Activated CD4-positive, alpha-beta T cell treated with anti-CD3 and anti-CD28 coated beads for 24 hours (primary cell): ENCODE measurements around the gene RXRG.

Source experiments
- DNase-seq, 2 donors: peaks; one replicate each; pipeline ENCODE4 v3.0.0-alpha.2; 2020; ENCODE audit warnings: low read depth in 2 of 2

The RXRG gene

GRCh38 chr1:165409657-165410358 is 35.1 kb downstream of the RXRG start:
- DNase-seq = no peak

DNA sequence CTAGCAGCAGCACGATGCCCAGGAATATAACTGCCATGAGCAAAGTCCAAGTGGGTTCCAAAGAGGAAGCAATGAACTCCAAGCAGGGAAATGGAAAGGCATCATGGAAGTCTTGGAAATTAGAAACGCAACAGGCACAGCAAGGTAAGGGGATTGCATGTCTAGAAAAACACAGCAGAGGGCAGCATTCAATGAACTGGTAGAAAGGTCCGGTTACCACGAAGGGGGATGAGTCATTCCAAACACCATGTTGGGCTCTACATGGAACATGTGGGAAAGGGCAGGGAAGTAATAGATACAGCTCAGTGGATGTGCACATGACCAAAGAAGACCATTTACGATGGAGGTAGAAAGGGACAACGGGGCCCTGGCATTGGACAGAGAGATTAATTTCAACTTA is 36.4 kb downstream of the RXRG start:
- DNase-seq = no peak

DNA sequence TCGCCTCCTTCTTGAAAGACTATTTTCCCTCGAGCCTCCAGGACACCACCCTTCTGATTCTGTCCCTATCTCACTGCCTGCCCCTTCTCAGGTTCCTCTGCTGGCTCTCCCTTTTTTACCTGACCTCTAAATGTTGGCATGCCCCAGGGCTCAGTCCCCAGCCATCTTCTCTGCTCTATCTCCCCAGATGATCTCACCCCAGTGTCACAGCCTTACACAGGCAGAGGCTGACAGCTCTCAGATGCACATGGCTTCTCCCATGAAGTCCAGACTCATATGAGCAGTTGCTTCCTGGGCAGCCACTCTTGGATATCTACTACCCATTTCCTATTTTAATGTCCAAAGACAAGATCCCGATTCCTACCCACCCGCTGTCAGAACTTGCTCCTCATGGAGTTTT is 37.5 kb downstream of the RXRG start:
- no peak for DNase-seq

DNA sequence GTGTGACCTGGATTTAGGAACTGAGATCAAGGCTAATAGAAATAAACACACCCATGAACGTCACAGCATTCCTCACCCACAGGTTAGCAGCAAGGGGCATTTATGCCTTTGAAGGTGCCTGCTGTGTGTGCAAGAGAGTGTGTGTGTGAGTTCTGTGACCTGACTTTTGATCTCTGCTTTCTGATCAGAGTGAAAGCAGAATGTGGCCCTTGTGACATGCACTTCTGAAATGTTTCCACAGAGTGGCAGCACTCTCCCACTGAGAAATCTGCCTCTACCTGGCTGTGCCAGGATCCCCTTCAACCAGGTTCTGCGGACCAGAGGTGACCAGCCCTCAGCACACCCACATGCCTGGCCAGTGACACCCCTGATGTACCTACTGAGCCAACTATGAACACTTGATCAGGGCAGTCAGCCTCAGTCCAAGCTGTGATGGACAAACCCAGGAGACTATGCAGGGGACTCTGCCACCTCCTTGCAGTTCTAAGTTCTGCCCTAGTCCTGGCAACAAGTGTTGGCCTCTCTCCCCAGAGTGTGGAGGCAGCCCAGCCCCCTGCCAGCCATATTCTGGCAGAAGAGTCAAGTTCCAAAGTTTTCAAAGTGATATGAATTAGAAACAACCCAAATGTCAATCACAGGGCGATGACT is 41.0 kb downstream of the RXRG start:
- peak in 1 of 2 donors; percentile 8 for DNase-seq

DNA sequence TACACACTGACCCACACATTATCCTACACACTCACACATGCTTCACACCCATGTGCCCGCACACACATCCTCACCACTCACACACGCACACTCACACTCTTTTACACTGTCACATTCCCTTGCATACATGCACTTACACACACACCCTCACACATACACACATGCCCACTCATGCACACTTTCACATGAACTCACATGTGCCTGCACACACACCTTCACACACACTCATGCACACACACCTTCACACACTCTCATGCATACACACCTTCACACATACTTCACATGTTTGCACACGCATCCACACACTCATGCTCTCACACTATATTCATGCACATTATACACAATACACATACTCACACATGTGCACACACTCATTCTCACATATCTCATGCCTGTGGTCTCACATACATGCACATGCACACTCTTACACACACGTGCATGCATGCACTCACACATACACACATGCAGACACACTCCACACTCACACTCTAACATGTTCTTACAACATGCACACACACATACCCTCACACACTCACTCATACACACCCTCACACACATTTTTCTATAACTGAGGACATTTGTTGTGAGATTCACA is 42.3 kb downstream of the RXRG start:
- DNase-seq = no peak

GRCh38 chr1:165397944-165398343 is 47.0 kb downstream of the RXRG start:
- DNase-seq = no peak

GRCh38 chr1:165395901-165396300 is 49.0 kb downstream of the RXRG start:
- DNase-seq = no peak

GRCh38 chr1:165395478-165395877 is 49.4 kb downstream of the RXRG start:
- no peak for DNase-seq

GRCh38 chr1:165392634-165393571 is 52.0 kb downstream of the RXRG start:
- DNase-seq = peak; percentile 75 to 79

DNA sequence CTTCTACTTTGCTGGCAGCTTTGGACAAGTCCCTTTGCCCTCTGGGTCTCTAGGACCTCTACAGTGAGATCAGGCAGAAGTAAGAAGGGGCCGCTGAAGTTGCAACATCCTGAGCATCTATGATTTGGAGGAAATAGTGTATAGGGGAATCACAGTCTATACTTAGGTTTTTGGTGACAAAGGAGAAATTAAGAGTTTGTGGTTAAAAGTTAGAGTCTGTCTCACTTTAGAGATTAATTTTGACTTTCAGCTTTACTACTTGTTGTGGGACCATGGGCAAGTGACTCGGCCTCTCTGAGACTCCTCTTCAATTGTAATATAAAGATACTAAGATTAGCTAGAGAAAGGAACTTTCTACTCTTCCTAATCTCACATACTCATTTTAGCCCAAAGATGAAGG is 55.3 kb downstream of the RXRG start:
- DNase-seq = no peak

GRCh38 chr1:165387961-165388360 is 57.0 kb downstream of the RXRG start:
- no peak for DNase-seq

- no peak for DNase-seq
These were observed 57.4 kb downstream of the RXRG start for GRCh38 chr1:165387505-165387904.

- DNase-seq = no peak
These were observed 61.1 kb downstream of the RXRG start for GRCh38 chr1:165383599-165384405.

- no peak for DNase-seq
These were observed 61.9 kb downstream of the RXRG start for GRCh38 chr1:165383067-165383466.

GRCh38 chr1:165381745-165382505 is 63.0 kb downstream of the RXRG start:
- no peak for DNase-seq

DNA sequence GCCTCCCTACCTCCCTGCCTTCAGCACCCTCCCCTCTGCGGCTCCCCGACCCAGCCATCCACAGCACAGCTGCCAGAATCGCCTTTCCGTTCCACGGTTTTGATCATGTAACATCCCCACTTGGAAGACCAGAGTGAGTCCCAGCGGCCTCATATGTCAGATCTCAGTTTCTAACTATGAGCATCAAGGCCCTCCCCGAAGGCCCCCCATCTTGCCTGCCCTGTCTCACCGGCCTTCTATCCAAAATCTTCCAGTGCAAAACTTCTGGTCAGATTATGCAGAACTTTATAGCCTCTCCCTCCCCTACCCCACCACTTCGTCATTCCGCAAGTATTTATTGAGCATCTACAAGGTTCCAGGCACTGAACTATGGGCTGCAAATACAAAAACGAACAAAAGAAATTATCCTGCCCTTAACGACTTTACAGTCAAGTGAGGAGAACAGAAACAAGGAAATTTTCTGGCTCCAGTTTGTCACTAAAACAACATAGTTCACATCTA is 68.1 kb downstream of the RXRG start:
- no peak for DNase-seq

- no peak for DNase-seq
These were observed 68.7 kb downstream of the RXRG start for GRCh38 chr1:165376041-165376810.

DNA sequence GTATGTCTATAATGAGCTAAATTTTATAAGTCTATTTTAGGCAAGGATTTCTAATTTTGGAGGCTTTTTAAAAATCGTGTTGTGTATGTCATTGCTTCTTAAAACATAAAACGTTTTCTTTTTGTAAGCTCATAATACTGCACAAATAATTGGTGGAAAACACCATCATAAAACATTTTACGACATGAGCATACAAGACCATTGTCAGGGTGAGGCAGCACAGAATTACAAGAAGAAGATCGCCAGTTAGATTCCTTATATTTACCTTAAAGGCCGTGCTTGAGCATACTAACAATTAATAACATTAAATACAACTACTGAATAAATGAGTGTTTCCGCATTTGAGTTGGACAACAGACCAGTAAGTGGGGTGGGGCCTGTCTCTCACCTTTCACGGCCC is 69.3 kb downstream of the RXRG start:
- no peak for DNase-seq

- DNase-seq = no peak
These were observed 73.2 kb downstream of the RXRG start for GRCh38 chr1:165371588-165372225.
